Amygdala (tissue), 56 donors: ENCODE measurements around the gene ERI3.
A peak's percentile ranks its signal among the peaks of the same experiment; 100 is the strongest.

Experiments
- DNase-seq, 56 donors: peaks; one replicate each; lab custom pipeline; 2025; lab: John Stamatoyannopoulos, UW

The ERI3 gene

GRCh38 chr1:44242746-44243145, 112.3 kb downstream of the ERI3 start:
- DNase-seq: peak in 5 of 56 donors; percentile 14 to 31 (median 23)

DNA sequence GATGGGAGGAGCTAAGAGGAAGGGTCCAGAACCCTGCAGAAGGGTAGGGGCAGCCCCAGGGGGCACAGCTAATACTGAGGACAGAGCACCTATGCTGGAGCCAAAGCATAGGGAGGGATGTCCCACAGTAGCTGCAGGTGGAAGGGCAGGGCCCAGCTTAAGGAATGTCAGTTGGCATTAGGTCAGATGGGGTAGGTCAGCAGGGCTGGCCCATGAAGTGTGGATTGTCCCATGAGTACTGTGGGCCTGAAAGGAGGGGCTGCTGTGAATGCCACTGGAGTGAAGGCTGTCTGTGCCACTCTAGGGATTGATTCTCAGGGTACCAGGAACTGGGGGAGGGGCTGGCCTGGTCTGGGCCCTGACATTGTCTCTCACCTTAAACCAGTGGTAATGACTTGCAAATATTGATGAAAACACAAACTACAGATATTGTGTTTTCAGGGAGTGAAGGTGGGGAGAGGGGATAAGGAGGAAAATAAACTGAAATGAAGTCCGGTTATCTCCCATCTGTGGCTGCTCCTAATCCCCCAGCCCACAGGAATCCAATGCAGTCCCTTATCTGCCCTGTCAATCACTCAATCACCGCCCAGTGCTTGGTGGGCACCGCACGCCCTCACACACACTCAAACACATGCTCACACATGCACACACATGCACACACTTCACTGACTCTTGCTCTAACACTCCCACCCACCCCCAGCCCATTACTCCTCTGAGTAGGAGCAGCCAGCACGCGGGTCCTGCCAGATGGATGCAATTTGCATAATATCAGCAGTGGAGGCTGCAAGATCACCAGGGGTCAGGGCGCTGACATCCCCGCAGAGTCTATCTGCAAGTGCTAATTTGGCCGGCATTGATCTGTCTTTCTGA, 114.0 kb downstream of the ERI3 start:
- no peak for DNase-seq

- peak in 23 of 56 donors; percentile 10 to 77 (median 51) for DNase-seq
Observed at GRCh38 chr1:44239961-44240371, 115.1 kb downstream of the ERI3 start.

- peak in 19 of 56 donors; percentile 35 to 77 (median 55) for DNase-seq
Observed at GRCh38 chr1:44239331-44239960, 115.6 kb downstream of the ERI3 start.

- no peak for DNase-seq
Observed at GRCh38 chr1:44238660-44239059, 116.4 kb downstream of the ERI3 start.

- DNase-seq: peak in 11 of 56 donors; percentile 8 to 44 (median 26)
Observed at GRCh38 chr1:44237721-44238457, 117.2 kb downstream of the ERI3 start.

DNA sequence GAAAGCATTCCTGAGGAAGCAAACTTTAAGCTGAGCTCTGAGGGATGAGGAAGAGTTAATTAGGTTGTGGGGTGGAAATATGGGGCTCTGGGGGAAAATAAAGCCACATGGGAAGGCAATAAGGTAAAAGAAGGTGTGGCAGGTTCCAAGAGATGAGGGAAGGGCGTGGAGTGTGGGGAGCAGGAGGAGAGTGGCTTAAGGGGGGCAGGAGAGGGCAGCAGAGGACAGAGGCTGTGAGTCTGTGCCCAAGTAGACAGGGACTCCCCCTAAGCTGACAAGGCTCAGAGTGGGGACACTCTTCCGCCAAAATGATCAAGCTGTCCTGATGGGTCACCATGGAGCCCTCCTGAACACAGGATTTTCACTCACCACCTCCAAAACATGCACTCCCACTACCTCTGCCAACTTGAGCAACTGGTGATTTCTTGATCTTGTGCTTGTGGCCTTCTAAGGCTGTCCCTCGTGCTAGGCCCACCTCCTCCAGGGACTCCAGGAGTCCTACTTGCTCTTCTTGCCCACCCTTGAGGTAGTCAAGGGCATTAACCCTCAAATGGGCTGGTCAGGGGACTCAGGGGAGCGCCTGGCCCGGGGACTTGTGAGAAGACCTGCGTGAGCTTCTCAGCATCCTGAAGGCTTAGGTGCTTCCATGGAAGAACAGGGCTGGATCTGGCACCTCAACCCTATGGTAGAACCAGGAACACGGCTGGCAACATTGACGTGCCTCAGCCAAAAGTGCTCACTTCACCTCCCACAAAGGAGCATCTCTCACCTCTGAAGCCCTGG, 118.4 kb downstream of the ERI3 start:
- no peak for DNase-seq

DNA sequence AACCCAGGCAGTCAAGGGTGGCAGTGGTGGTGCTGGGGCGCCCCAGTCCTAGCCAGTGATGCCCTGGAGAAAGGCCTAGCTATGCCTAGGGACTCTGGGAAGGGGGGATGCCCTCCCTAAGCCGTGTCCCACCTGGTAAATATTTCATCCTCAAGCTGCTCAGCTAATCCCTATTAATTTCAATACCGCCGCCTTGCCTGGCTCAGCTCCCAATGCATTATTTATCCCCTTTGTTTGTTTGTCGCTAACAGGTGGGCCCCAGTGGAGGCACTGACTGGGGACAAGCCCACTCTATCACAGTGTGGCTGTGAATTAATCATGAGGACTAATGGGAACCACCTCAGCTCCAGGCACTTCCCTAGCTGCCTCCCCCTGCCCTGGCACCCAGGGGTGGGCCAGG, 119.2 kb downstream of the ERI3 start:
- no peak for DNase-seq

GRCh38 chr1:44233593-44233992, 121.5 kb downstream of the ERI3 start:
- no peak for DNase-seq

- DNase-seq: no peak
Observed at GRCh38 chr1:44230796-44231195, 124.3 kb downstream of the ERI3 start.

GRCh38 chr1:44229435-44230167, 125.5 kb downstream of the ERI3 start:
- DNase-seq: no peak

GRCh38 chr1:44228218-44228617, 126.8 kb downstream of the ERI3 start:
- no peak for DNase-seq

- no peak for DNase-seq
Observed at GRCh38 chr1:44227211-44227610, 127.8 kb downstream of the ERI3 start.

DNA sequence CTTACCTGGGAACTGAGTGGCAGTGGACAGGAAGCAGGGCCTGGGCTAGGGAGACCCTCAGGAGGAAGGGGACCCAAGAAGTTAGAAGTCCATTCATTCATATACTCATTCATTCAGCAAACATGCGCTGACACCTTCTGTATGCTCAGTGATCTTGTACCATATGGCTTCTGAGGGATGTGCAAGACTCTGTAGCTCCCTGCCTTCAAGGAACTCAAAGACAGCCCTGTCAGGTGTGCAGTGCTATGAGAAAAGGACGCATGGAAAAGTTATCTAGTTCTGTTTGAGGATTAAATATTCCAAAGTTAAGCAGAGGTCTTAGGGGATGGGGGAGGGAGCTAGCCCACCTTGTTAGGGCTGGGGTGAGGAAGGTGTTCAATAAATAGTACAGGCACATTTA, 129.3 kb downstream of the ERI3 start:
- no peak for DNase-seq

- DNase-seq: no peak
Observed at GRCh38 chr1:44223187-44223610, 131.9 kb downstream of the ERI3 start.

- no peak for DNase-seq
Observed at GRCh38 chr1:44222397-44223186, 132.5 kb downstream of the ERI3 start.

DNA sequence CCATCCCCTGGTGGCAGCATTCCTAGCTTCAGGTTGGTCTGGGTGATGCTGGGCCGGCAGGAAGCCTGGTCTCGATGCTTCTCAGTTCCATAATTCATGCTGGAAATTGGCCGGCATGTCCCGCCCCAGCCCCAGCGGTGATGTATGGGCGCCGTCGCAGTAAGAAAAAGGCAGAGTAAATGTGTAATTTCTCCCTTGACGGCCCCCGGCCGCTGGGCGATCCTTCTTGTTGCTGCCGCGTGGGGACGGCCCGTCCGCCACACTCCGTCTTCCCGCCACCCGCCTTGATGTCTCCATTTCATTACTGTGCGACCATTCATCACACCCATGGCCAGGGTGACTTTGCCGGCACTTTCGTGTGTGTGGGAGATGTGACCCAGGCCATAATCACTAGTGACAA, 133.3 kb downstream of the ERI3 start:
- no peak for DNase-seq

GRCh38 chr1:44220755-44221154, 134.3 kb downstream of the ERI3 start:
- no peak for DNase-seq
